NCI-H460 (cell line): ENCODE results near the gene KCNIP2. TPM values are rescaled to one million over a fixed set of nuclear protein-coding genes. Genes with fewer than 3 reads are reported as not detected.
A peak's percentile ranks its signal among the peaks of the same experiment; 100 is the strongest.

ENCODE experiments used
- DNase-seq: peaks from one replicate; pipeline ENCODE4 v3.0.0-alpha.2; 2016; ENCODE audit warnings: low read depth; ENCODE audit errors: extremely low read depth
- polyA plus RNA-seq: library from polyadenylated mRNA; depleted of rRNA; stranded (reverse); fragments of >200 nt; gene quantifications from 2 replicates; pipeline ENCODE4 v1.2.3, GENCODE V29; 2014; cell fraction: nucleus; rRNA removed
- total RNA-seq: library from RNA; depleted of rRNA; stranded (reverse); fragments of >200 nt; shearing (Covaris generic); gene quantifications from 2 replicates; pipeline ENCODE4 v1.2.3, GENCODE V29; 2014; rRNA removed

The KCNIP2 gene
- 2.0 TPM in 2 replicates for total RNA-seq
- 0.93 and 4.7 TPM in 2 replicates for polyA plus RNA-seq

- no peak for DNase-seq
These were observed at the start of gene KCNIP2 for GRCh38 chr10:101843032-101844021. Gene KCNIP2, minus strand, starts transcription at chr10:101843800. Its CDS starts 232 bp downstream, at chr10:101843568.

- DNase-seq, result no peak
These were observed 49.3 kb upstream of the KCNIP2 start for GRCh38 chr10:101892782-101893391.

- peak; percentile 77 for DNase-seq
These were observed 45.9 kb upstream of the KCNIP2 start for GRCh38 chr10:101889256-101890210.

- DNase-seq, result no peak
These were observed 44.8 kb upstream of the KCNIP2 start for GRCh38 chr10:101888251-101888949.

- no peak for DNase-seq
These were observed 44.2 kb upstream of the KCNIP2 start for GRCh38 chr10:101887775-101888174.

- DNase-seq, result no peak
These were observed 43.1 kb upstream of the KCNIP2 start for GRCh38 chr10:101886521-101887312.

GRCh38 chr10:101881036-101881774, 37.6 kb upstream of the KCNIP2 start:
- DNase-seq, result no peak

GRCh38 chr10:101880232-101880573, 36.6 kb upstream of the KCNIP2 start:
- no peak for DNase-seq

- no peak for DNase-seq
These were observed 36.0 kb upstream of the KCNIP2 start for GRCh38 chr10:101879456-101880231.

- DNase-seq, result no peak
These were observed 35.3 kb upstream of the KCNIP2 start for GRCh38 chr10:101878869-101879268.

- no peak for DNase-seq
These were observed 31.6 kb upstream of the KCNIP2 start for GRCh38 chr10:101875068-101875688.

- DNase-seq, result no peak
These were observed 30.7 kb upstream of the KCNIP2 start for GRCh38 chr10:101874252-101874651.

GRCh38 chr10:101867931-101868330, 24.3 kb upstream of the KCNIP2 start:
- DNase-seq, result no peak

- no peak for DNase-seq
These were observed 15.9 kb upstream of the KCNIP2 start for GRCh38 chr10:101859530-101859929.

- DNase-seq, result no peak
These were observed 15.3 kb upstream of the KCNIP2 start for GRCh38 chr10:101858723-101859500.

- DNase-seq, result no peak
These were observed 14.3 kb upstream of the KCNIP2 start for GRCh38 chr10:101857802-101858476.
